Stimulated activated CD8-positive, alpha-beta memory T cell treated with anti-CD3 and anti-CD28 coated beads, Interleukin-2, amount 100 ng/mL, for 48 hours (primary cell): ENCODE measurements around the gene BRCC3.

ENCODE experiments used
- DNase-seq, 2 donors: peaks; one replicate each; pipeline ENCODE4 v3.0.0-alpha.2; 2020; ENCODE audit warnings: low read depth in 2 of 2

Gene BRCC3

GRCh38 chrX:155070975-155071693 is at the start of gene BRCC3, which contains the start of the genes CMC4 and MTCP1:
Gene BRCC3, plus strand, starts transcription at chrX:155071508. Its CDS starts 20 bp downstream, at chrX:155071528.
Gene CMC4, minus strand, starts transcription at chrX:155071136. Its CDS starts 7,113 bp downstream, at chrX:155064023.
Gene MTCP1, minus strand, starts transcription at chrX:155071136. Its CDS starts 5,126 bp downstream, at chrX:155066010.
- DNase-seq = peak; percentile 57 to 75

GRCh38 chrX:155022585-155022984 is 48.7 kb upstream of the BRCC3 start, which contains the start of gene F8:
Gene F8, minus strand, starts transcription at chrX:155022723. Its CDS starts 171 bp downstream, at chrX:155022552.
- DNase-seq = no peak

- no peak for DNase-seq
Observed at GRCh38 chrX:155023907-155024833, 47.1 kb upstream of the BRCC3 start.

- no peak for DNase-seq
Observed at GRCh38 chrX:155026420-155026726, 44.9 kb upstream of the BRCC3 start.

GRCh38 chrX:155026727-155027508 is 44.4 kb upstream of the BRCC3 start, which contains the start of gene FUNDC2:
Gene FUNDC2, plus strand, starts transcription at chrX:155026844. Its CDS starts 95 bp downstream, at chrX:155026939.
- DNase-seq = peak; percentile 83 to 86

GRCh38 chrX:155027509-155028066 is 43.7 kb upstream of the BRCC3 start:
- DNase-seq = no peak

GRCh38 chrX:155028129-155028528 is 43.2 kb upstream of the BRCC3 start:
- DNase-seq = no peak

GRCh38 chrX:155028877-155029291 is 42.4 kb upstream of the BRCC3 start:
- no peak for DNase-seq

- DNase-seq = no peak
Observed at GRCh38 chrX:155031657-155032056, 39.7 kb upstream of the BRCC3 start.

GRCh38 chrX:155035688-155036087 is 35.6 kb upstream of the BRCC3 start:
- no peak for DNase-seq

GRCh38 chrX:155046129-155046810 is 25.0 kb upstream of the BRCC3 start:
- no peak for DNase-seq

GRCh38 chrX:155046811-155047528 is 24.3 kb upstream of the BRCC3 start:
- no peak for DNase-seq

- DNase-seq = peak in 1 of 2 donors; percentile 20
Observed at GRCh38 chrX:155048977-155049619, 22.2 kb upstream of the BRCC3 start.

GRCh38 chrX:155052738-155053498 is 18.4 kb upstream of the BRCC3 start:
- DNase-seq = no peak

- no peak for DNase-seq
Observed at GRCh38 chrX:155053656-155054055, 17.7 kb upstream of the BRCC3 start.

GRCh38 chrX:155054255-155054654 is 17.1 kb upstream of the BRCC3 start:
- no peak for DNase-seq

GRCh38 chrX:155055494-155055893 is 15.8 kb upstream of the BRCC3 start:
- DNase-seq = no peak

- no peak for DNase-seq
Observed at GRCh38 chrX:155056471-155056870, 14.8 kb upstream of the BRCC3 start.
